GM12878 (cell line): Measurements from ENCODE around the gene GFAP. TPM values are rescaled to one million over a fixed set of nuclear protein-coding genes. Genes with fewer than 3 reads are reported as not detected.

Source experiments
- ATAC-seq: fragments of 200-7000 bp; cut with Tn5 transposase; 3 replicates; pipeline ENCODE4 v1.9.1; 2020; ENCODE audit warnings: mild to moderate bottlenecking, moderate library complexity
- BruUV-seq: library from RNA; stranded (reverse); fragments of 400-500 nt; replicated peaks from 2 replicates; lab custom pipeline; 2021; lab: Mats Ljungman, UMichigan
- CTCF ChIA-PET: fragments of 300-600 bp; sonication (Branson Sonifier 250); formaldehyde crosslinking; extraction: SDS; loops from one replicate; lab custom pipeline; 2021; ENCODE audit warnings: inconsistent platforms; lab: Yijun Ruan, JAX
- POLR2A ChIA-PET: fragments of 350-600 bp; formaldehyde crosslinking; extraction: SDS; loops from one replicate; lab custom pipeline; 2021; ENCODE audit warnings: inconsistent platforms; lab: Charles Lee
- RAD21 ChIA-PET: fragments of 300-600 bp; sonication (Branson Sonifier 250); formaldehyde crosslinking; loops from one replicate; lab custom pipeline; 2023; ENCODE audit warnings: antibody characterized with exemption; ENCODE audit not compliant: unreplicated experiment; lab: Charles Lee
- SMC1A ChIA-PET: fragments of 300-600 bp; sonication (Branson Sonifier 250); formaldehyde crosslinking; loops from one replicate; lab custom pipeline; 2023; ENCODE audit not compliant: unreplicated experiment, uncharacterized antibody; lab: Charles Lee
- DNase-seq: peaks from one replicate; pipeline ENCODE4 v3.0.0-alpha.2; 2011; ENCODE audit warnings: low read depth, low spot score
- FAIRE-seq: peaks from 3 replicates; lab custom pipeline; 2011; peaks lifted over from hg19 to GRCh38; lab: Jason Lieb, UNC
- H2AFZ ChIP-seq: 2 replicates; pipeline ENCODE4 v1.6.0; 2011; ENCODE audit warnings: low read depth, low read length, control low read depth; ENCODE audit not compliant: control insufficient read depth
- H3K27ac ChIP-seq: 2 replicates; pipeline ENCODE4 v1.5.1; 2011; ENCODE audit warnings: control low read depth; ENCODE audit not compliant: control insufficient read depth, insufficient read depth
- H3K27me3 ChIP-seq, 2 experiments: replicated peaks in 1 of 2; 2 replicates each; pipeline versions ENCODE4 v1.6.0 to v1.6.1; 2011; ENCODE audit warnings: low read length in 1 of 2; ENCODE audit not compliant: control insufficient read depth in 2 of 2, insufficient read depth in 2 of 2
- H3K36me3 ChIP-seq, 2 experiments: 2 replicates each; pipeline ENCODE4 v1.5.1; 2011; ENCODE audit warnings: low read length in 1 of 2; ENCODE audit not compliant: control insufficient read depth in 2 of 2, insufficient read depth in 2 of 2
- H3K4me1 ChIP-seq: 2 replicates; pipeline ENCODE4 v1.6.1; 2011; ENCODE audit warnings: mild to moderate bottlenecking, low read length, moderate library complexity, mixed read lengths; ENCODE audit not compliant: control insufficient read depth, insufficient read depth
- H3K4me2 ChIP-seq: 2 replicates; pipeline ENCODE4 v1.6.0; 2011; ENCODE audit warnings: control low read depth; ENCODE audit not compliant: control insufficient read depth, insufficient read depth
- H3K4me3 ChIP-seq: fragments of 200-600 bp; sonication (generic); 2 replicates; pipeline ENCODE4 v1.5.1; 2016
- H3K79me2 ChIP-seq: 2 replicates; pipeline ENCODE4 v1.6.0; 2011; ENCODE audit warnings: low read length; ENCODE audit not compliant: control insufficient read depth, insufficient read depth
- H3K9ac ChIP-seq: 2 replicates; pipeline ENCODE4 v1.8.0; 2011; ENCODE audit warnings: low read length, control low read depth, mixed read lengths; ENCODE audit not compliant: control insufficient read depth, insufficient read depth
- H3K9me3 ChIP-seq: replicated peaks from 3 replicates; pipeline ENCODE4 v1.5.1; 2011; ENCODE audit warnings: mild to moderate bottlenecking, low read length; ENCODE audit not compliant: control insufficient read depth, insufficient read depth
- H4K20me1 ChIP-seq: 2 replicates; pipeline ENCODE4 v1.6.0; 2011; ENCODE audit not compliant: control insufficient read depth, insufficient read depth
- IRF4 ChIP-seq: IDR thresholded peaks from 2 replicates; pipeline ENCODE4 v1.6.1; 2011; ENCODE audit warnings: low read depth, low read length
- MEF2A ChIP-seq: IDR thresholded peaks from 2 replicates; pipeline ENCODE4 v1.6.1; 2011; ENCODE audit warnings: low read depth, mild to moderate bottlenecking, low read length, moderate library complexity; ENCODE audit not compliant: insufficient read depth
- NFIC ChIP-seq: IDR thresholded peaks from 2 replicates; pipeline ENCODE4 v1.6.1; 2012; ENCODE audit warnings: low read depth, mild to moderate bottlenecking, inconsistent platforms, low read length, moderate library complexity
- NFYA ChIP-seq: IDR thresholded peaks from 2 replicates; pipeline ENCODE4 v1.6.1; 2011; ENCODE audit warnings: low read depth, mild to moderate bottlenecking, low read length, improper control_type of control experiment, borderline replicate concordance
- PML ChIP-seq: IDR thresholded peaks from 2 replicates; pipeline ENCODE4 v1.6.1; 2012; ENCODE audit warnings: low read length, inconsistent platforms
- SMAD1 ChIP-seq: fragments of 450-650 bp; IDR thresholded peaks from 2 replicates; pipeline ENCODE4 v1.6.1; 2018; ENCODE audit warnings: mild to moderate bottlenecking, low read depth; ENCODE audit not compliant: partially characterized antibody
- SREBF2 ChIP-seq: IDR thresholded peaks from 2 replicates; pipeline ENCODE4 v1.6.1; 2012; ENCODE audit warnings: mild to moderate bottlenecking, low read length
- TARDBP ChIP-seq: IDR thresholded peaks from 2 replicates; pipeline ENCODE4 v1.6.1; 2016; ENCODE audit warnings: borderline replicate concordance
- WGBS: methylation state at CpG from one replicate; pipeline ENCODE4 v1.1.6; 2016; ENCODE audit warnings: low lambda C conversion rate; ENCODE audit not compliant: insufficient replicate concordance, insufficient coverage; ENCODE audit errors: missing lambda C conversion rate; 5-methylcytosine and 5-hydroxymethylcytosine counted together
- in situ Hi-C: fragments of 300-500 bp; cut with MboI; formaldehyde crosslinking; loops from 9 replicates; pipeline ENCODE4 v1.14.3; 2018; ENCODE audit warnings: mixed read lengths
- intact Hi-C: fragments of 100-400 bp; cut with micrococcal nuclease; formaldehyde crosslinking; loops from one replicate; pipeline ENCODE4 v1.14.2; 2022; ENCODE audit not compliant: unreplicated experiment
- polyA plus RNA-seq, 11 experiments: library from polyadenylated mRNA; depleted of rRNA in 4 of 11; unstranded in 6 of 11; stranded (reverse) in 5 of 11; fragments of >200 nt; fragmentation: Nextera tagmentation in 4 of 11; fragmentation: Illumina TruSeq in 1 of 11; extraction: Ambion mirVana in 4 of 11; extraction: Trizol in 1 of 11; gene quantifications; 1 replicate in 1 of 11; 2 replicates in 10 of 11; pipeline versions ENCODE4 v1.2.1 to v1.2.3, GENCODE V29; 2011 to 2016; ENCODE audit warnings: inconsistent platforms in 2 of 11, missing spikeins in 2 of 11, low read depth in 1 of 11
- total RNA-seq, 4 experiments: library from RNA; depleted of rRNA in 3 of 4; stranded (reverse); fragments of >200 nt in 3 of 4; fragmentation: Illumina TruSeq in 1 of 4; extraction: Trizol in 1 of 4; gene quantifications; 2 replicates each; pipeline versions ENCODE4 v1.2.1 to v1.2.3, GENCODE V29; 2013 to 2021
- TF ChIP-seq, protein P1 (sequence below): fragments of 450-650 bp; IDR thresholded peaks from 2 replicates; pipeline ENCODE4 v1.6.1; 2017; ENCODE audit warnings: antibody characterized with exemption, mild to moderate bottlenecking, moderate library complexity
- TF ChIP-seq, protein P2 (sequence below): IDR thresholded peaks from 2 replicates; pipeline ENCODE4 v1.6.1; 2011; ENCODE audit warnings: low read depth, mild to moderate bottlenecking, low read length, moderate library complexity, borderline replicate concordance; ENCODE audit errors: extremely low read depth
- TF ChIP-seq, protein P3 (sequence below): fragments of 150-350 bp; IDR thresholded peaks from 2 replicates; pipeline ENCODE4 v1.6.1; 2016; ENCODE audit warnings: low read depth, low read length

The GFAP gene
- total and polyA plus RNA-seq, 10 of the 15 experiments (the other 5 are each of a cell fraction or from before 2014, with no cell fraction given): 0.04 to 0.25 TPM; not detected in 8

DNA sequence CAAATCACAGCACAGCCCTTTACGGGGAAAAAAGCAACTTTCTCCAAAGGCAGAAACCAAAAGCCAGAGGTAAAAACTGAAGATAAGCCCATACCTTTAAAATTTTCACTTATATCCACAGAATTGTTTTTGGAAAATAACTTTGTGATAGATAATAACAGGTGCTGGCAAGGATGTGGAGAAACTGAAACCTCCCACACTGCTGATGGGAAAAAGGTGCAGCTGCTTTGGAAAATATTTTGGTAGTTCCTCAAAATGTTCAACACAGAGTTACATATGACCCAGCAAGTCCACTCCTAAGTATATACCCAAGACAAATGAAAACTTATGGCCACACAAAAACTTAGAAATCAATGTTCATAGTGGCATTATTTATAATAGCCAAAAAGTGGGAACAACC, 28.3 kb downstream of the GFAP start (continued):
- TF ChIP-seq, protein P1, sequence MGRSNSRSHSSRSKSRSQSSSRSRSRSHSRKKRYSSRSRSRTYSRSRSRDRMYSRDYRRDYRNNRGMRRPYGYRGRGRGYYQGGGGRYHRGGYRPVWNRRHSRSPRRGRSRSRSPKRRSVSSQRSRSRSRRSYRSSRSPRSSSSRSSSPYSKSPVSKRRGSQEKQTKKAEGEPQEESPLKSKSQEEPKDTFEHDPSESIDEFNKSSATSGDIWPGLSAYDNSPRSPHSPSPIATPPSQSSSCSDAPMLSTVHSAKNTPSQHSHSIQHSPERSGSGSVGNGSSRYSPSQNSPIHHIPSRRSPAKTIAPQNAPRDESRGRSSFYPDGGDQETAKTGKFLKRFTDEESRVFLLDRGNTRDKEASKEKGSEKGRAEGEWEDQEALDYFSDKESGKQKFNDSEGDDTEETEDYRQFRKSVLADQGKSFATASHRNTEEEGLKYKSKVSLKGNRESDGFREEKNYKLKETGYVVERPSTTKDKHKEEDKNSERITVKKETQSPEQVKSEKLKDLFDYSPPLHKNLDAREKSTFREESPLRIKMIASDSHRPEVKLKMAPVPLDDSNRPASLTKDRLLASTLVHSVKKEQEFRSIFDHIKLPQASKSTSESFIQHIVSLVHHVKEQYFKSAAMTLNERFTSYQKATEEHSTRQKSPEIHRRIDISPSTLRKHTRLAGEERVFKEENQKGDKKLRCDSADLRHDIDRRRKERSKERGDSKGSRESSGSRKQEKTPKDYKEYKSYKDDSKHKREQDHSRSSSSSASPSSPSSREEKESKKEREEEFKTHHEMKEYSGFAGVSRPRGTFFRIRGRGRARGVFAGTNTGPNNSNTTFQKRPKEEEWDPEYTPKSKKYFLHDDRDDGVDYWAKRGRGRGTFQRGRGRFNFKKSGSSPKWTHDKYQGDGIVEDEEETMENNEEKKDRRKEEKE: no peak
- TF ChIP-seq, protein P2, sequence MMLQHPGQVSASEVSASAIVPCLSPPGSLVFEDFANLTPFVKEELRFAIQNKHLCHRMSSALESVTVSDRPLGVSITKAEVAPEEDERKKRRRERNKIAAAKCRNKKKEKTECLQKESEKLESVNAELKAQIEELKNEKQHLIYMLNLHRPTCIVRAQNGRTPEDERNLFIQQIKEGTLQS: no peak

DNA sequence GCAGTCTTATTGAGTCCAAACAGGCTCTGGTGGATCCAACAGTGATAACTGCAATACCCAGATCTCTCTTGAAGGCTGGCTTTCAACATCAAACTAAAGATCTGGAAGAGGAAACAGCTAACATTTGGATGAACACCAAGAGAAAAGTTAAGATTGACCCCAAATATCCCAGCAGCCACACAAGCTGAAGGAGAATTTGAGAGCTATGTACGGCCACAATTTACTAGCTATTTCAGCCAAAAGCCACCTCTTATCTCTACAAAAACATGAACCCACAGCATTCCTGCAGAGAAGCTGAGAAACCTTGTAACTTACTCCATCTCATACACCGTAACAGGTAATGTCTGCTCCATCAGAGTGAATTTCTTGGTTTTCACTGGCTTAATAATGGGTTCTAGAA, 30.4 kb downstream of the GFAP start:
- FAIRE-seq (no peak), ATAC-seq (no peak), DNase-seq (no peak)
- TF ChIP-seq SREBF2 (no peak), SMAD1 (no peak), NFYA (no peak), PML (no peak), IRF4 (no peak), MEF2A (no peak), TARDBP (no peak), NFIC (no peak)
- TF ChIP-seq, protein P3, sequence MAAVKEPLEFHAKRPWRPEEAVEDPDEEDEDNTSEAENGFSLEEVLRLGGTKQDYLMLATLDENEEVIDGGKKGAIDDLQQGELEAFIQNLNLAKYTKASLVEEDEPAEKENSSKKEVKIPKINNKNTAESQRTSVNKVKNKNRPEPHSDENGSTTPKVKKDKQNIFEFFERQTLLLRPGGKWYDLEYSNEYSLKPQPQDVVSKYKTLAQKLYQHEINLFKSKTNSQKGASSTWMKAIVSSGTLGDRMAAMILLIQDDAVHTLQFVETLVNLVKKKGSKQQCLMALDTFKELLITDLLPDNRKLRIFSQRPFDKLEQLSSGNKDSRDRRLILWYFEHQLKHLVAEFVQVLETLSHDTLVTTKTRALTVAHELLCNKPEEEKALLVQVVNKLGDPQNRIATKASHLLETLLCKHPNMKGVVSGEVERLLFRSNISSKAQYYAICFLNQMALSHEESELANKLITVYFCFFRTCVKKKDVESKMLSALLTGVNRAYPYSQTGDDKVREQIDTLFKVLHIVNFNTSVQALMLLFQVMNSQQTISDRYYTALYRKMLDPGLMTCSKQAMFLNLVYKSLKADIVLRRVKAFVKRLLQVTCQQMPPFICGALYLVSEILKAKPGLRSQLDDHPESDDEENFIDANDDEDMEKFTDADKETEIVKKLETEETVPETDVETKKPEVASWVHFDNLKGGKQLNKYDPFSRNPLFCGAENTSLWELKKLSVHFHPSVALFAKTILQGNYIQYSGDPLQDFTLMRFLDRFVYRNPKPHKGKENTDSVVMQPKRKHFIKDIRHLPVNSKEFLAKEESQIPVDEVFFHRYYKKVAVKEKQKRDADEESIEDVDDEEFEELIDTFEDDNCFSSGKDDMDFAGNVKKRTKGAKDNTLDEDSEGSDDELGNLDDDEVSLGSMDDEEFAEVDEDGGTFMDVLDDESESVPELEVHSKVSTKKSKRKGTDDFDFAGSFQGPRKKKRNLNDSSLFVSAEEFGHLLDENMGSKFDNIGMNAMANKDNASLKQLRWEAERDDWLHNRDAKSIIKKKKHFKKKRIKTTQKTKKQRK: no peak
- Histone ChIP-seq H4K20me1 (peaks cover 2% of the 10 kb centered on the region; the same call in 1 of the 2 replicates), H3K4me1 (peaks cover 8% of the 10 kb centered on the region; the same call in 1 of the 2 replicates), H2AFZ (no peak overlapping the region), H3K79me2 (peaks cover 13% of the 10 kb centered on the region), H3K27me3 (no peaks in the 10 kb centered on the region), H3K4me2 (no peak overlapping the region), H3K9me3 (no peaks in the 10 kb centered on the region), H3K36me3 (peaks cover 13 to 37% of the 10 kb centered on the region in 2 experiments), H3K9ac (no peak overlapping the region), H3K27ac (no peak overlapping the region), H3K4me3 (no peak overlapping the region)
- ChIA-PET RAD21 (no interaction called here), SMC1A (interaction anchor here (0.7 to 1.5 kb wide), 3 partner anchors 9 to 14 kb away, joined by 3 to 6 read pairs (median 4); no protein-coding TSS in a partner anchor), POLR2A (interaction anchor here (1.3 kb wide), 1 partner anchor 14 kb away, joined by 4 read pairs; the partner anchor contains the start of gene EFTUD2), CTCF (interaction anchor here (1.1 to 1.2 kb wide), 2 partner anchors 20 to 104 kb away, joined by 3 read pairs; no protein-coding TSS in a partner anchor)
- no TSS peak for BruUV-seq
- in situ Hi-C loops (no loop called here), intact Hi-C loops (no loop called here)
- WGBS: 100% methylated on average over 2 of the region's 2 CpGs
